GM12873 (cell line): ENCODE measurements around the gene SCARB1.

Source experiments
- CTCF ChIP-seq: IDR thresholded peaks from 2 replicates; pipeline ENCODE4 v1.5.1; 2012; ENCODE audit warnings: low read depth, mild to moderate bottlenecking, moderate library complexity, low read length, control low read depth; ENCODE audit not compliant: insufficient read depth; ENCODE audit errors: missing control alignments

The SCARB1 gene

GRCh38 chr12:124837958-124838803, 25.5 kb downstream of the SCARB1 start:
- no peak for TF ChIP-seq CTCF

GRCh38 chr12:124837249-124837897, 26.3 kb downstream of the SCARB1 start:
- TF ChIP-seq CTCF: no peak

GRCh38 chr12:124836759-124837158, 26.9 kb downstream of the SCARB1 start:
- no peak for TF ChIP-seq CTCF

GRCh38 chr12:124835656-124836410, 27.8 kb downstream of the SCARB1 start:
- TF ChIP-seq CTCF: no peak

GRCh38 chr12:124834822-124835221, 28.8 kb downstream of the SCARB1 start:
- no peak for TF ChIP-seq CTCF

GRCh38 chr12:124833693-124834122, 30.0 kb downstream of the SCARB1 start:
- no peak for TF ChIP-seq CTCF

GRCh38 chr12:124832856-124833255, 30.8 kb downstream of the SCARB1 start:
- TF ChIP-seq CTCF: no peak
